AG08396 (cell line): ENCODE data around the gene KIF3C.
"Not testable (repeated sequence)": the region's sequence is repeated elsewhere in the genome, so short reads cannot be mapped to it uniquely, and the experiment has no call there.

ENCODE experiments used
- DNase-seq: peaks from one replicate; pipeline ENCODE4 v3.0.0; 2012; ENCODE audit warnings: low spot score, mixed read lengths

Gene KIF3C

DNA sequence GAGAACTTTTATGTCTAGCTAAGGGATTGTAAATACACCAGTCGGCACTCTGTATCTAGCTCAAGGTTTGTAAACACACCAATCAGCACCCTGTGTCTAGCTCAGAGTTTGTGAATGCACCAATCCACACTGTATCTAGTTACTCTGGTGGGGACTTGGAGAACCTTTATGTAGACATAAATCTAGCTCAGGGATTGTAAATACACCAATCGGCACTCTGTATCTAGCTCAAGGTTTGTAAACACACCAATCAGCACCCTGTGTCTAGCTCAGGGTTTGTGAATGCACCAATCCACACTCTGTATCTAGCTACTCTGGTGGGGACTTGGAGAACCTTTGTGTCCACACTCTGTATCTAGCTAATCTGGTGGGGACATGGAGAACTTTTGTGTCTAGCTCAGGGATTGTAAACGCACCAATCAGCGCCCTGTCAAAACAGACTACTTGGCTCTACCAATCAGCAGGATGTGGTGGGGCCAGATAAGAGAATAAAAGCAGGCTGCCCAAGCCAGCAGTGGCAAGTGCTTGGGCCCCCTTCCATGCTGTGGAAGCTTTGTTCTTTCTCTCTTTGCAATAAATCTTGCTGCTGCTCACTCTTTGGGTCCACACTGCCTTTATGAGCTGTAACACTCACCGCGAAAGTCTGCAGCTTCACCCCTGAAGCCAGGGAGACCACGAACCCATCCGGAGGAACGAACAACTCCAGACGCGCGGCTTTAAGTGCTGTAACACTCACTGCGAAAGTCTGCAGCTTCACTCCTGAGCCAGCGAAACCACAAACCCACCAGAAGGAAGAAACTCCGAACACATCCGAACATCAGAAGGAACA is 66.1 kb downstream of the KIF3C start:
- not testable (repeated sequence) for DNase-seq

DNA sequence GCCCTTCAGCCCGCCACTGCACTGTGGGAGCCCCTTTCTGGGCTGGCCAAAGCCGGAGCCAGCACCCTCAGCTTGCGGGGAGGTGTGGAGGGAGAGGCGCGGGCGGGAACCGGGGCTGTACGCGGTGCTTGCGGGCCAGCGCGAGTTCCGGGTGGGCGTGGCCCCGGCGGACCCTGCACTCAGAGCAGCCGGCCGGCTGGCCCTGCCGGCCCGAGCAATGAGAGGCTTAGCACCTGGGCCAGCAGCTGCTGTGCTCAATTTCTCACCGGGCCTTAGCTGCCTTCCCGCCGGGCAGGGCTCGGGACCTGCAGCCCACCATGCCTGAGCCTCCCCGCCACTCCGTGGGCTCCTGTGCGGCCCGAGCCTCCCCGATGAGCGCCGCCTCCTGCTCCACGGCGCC is 66.9 kb downstream of the KIF3C start:
- not testable (repeated sequence) for DNase-seq

DNA sequence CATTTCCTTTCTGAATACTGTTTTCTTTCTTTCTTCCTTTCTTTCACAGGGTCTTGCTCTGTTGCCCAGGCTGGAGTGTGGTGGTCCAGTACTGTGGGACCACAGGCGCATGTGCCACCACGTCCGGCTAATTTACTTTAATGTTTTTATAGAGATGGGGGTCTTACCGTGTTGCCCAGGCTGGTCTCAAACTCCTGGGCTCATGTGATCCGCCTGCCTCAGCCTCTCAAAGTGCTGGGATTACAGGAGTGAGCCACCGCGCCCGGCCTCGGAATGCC is 68.7 kb downstream of the KIF3C start:
- not testable (repeated sequence) for DNase-seq

DNA sequence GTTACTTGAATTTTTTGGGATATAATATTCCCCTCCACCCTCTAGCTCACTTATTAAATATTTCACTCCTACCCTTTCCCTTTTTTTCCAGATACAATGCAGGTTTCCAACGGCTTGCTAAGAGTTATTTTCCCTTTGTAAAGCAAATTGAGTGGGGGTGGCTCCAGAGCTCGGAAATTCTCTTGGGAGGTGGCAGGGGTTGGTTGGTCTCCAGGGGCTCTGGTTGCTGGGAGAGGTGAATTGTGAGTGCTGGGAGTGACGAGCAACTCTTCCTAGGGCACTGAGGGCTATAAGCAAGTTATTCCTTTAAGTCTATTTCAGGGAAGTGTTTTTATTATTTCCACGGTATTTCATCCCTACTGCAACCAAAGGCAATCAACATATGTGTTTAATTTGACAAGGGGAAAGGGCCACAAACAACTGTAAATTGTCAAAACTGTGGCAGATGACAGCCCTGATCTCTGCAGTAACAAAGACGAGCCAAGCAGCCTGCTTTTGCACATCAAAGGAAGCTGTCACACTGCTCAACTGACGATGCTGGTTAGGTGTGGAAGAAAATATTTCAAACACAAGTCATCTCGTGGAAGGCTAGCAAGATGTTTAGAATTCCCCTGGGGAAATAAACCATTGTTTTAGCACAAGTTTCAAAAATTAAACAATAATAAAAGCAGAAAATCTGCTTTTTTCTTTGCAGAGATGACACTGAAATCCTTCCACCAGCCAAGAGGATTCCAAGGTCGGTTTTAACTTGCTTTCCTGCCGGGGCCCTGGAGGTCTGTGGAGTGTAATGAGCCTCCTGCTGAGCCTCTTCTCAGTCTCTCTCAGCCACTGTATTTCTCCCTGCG is 69.2 kb downstream of the KIF3C start:
- peak; percentile 69 for DNase-seq

DNA sequence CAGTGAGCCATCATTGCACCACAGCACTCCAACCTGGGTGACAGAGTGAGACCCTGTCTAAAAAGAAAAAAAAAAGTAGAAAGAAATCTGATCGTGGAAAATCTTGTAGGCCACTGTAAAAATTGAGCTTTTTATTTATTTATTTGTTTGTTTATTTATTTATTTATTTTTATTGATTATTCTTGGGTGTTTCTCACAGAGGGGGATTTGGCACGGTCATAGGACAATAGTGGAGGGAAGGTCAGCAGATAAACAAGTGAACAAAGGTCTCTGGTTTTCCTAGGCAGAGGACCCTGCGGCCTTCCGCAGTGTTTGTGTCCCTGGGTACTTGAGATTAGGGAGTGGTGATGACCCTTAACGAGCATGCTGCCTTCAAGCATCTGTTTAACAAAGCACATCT is 72.7 kb downstream of the KIF3C start:
- DNase-seq: not testable (repeated sequence)

DNA sequence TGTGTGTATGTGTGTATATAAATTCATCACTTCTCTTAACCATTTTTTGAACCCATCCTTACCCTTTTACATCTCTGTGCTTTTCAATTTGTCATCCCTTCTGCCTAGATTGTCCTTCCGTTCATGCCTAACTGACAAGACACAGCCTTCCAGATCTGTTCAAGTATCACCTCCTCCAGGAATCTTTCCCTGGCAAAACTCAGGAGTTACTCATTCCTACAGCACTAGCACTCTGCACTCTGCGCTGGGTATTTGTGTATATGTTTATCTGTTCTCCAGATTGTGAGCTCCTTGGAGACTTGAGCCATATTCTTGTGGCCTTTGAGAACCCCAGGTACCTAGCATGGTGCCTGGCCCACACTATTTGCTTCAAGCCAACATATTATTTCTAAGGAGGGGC is 77.2 kb downstream of the KIF3C start:
- peak; percentile 36 for DNase-seq

DNA sequence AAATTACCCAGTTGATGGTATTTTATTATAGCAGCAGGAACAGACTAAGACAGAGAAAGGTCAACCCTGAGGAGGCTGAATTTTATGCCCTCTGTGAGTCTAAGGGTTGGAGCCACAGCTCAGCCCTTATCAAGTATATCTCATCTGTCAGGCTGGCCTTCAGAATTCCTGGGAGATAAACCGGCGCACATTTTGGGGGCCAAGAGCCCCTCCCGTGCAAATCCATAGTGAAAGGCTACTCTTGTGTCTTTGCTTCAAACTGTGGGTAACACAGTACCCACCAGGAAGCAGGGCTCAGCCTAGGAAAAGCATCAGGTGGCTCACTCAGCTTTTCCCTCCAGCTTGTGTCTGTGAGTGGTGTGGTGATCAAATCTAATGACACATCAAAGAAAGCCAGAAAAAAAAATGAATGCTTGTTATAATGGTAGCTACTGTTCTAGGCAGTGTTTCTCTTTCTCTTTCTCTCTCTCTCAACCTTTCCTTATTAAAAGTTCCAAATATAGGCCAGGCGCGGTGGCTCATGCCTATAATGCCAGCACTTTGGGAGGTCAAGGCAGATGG is 79.0 kb downstream of the KIF3C start:
- no peak for DNase-seq

DNA sequence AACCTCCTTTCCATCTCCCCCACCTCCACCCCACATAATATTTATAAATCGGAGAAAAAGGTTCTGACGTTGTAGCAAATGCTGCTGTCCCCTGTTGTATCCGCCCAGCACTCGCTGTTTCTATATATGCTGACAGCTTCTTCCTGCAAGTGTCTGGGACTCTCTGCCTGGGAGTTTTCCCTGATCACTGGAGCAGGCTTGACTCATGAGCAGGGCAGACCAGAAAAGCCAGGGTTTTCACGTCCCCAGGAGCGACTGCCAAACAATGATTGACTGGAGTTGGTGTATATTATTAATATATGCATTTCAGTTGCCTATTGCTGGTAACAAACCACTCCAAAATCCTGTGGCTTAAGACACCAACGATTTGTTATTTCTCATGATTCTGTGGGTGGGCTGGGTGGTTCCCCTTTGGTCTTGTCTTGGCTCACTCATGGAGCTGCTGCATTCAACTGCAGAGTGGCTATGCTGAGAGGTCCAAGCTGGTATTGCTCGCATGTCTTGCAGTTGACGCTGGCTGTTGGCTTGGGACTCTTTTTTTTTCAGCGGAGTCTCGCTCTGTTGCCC is 82.8 kb downstream of the KIF3C start:
- no peak for DNase-seq

DNA sequence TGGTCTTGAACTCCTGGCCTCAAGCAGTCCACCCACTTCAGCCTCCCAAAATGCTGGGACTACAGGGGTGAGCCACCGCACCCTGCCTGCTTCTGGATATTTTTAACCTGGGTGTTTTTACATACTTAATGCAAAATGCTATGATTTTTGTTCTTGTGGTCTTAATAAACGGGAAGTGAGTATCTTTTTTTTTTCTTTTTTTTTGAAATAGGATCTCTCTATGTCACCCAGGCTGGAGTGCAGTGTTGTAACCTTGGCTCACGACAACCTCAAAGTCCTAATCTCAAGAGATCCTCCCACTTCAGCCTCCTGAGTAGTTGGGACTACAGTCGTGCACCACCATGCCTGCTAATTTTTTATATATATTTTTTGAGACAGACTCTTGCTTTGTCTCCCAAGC is 84.8 kb downstream of the KIF3C start:
- no peak for DNase-seq

DNA sequence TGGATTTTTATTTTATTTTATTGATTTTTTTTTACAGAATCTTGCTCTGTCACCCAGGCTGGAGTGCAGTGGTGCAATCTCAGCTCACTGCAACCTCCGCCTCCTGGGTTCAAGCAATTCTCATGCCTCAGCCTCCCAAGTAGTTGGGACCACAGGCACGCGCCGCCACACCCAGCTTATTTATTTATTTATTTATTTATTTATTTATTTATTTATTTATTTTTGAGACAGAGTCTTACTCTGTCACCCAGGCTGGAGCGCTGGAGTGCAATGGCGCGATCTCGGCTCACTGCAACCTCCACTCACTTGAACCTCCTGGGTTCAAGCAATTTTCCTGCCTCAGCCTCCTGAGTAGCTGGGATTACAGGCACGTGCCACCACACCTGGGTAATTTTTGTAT is 86.0 kb downstream of the KIF3C start:
- DNase-seq: not testable (repeated sequence)

DNA sequence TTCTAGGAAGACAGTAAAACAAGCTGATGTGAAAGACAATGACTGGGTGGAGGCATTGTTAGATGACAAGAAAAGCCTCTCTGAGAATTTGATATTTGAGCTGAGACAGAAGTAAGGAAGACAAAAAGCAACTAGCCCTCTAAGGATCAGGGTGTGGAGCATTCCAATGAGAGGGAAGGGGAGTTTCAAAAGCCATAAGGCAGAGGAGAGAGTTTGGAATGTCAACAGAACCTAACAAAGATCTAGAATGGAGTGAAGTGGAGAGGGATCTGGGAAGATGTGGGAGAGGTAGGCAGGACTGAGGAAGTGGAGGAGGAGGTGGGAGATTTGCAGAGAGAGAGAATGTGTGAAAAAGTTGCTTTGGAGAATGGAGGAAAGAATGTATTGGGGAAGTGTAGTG is 86.7 kb downstream of the KIF3C start:
- no peak for DNase-seq

DNA sequence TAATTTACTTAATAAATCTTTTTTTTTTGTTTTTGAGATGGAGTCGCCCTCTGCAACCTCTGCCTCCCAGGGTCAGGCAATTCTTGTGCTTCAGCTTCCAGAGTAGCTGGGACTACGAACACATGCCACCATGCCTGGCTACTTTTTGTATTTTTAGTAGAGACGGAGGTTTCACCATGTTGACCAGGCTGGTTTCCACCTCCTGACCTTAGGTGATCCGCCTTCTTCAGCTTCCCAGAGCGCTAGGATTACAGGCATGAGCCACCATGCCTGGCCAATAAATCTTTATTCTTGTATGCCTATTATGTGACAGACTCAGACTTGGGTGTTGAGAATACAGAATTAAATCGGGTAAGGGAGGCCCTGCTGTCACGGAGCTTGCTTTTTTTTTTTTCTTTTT is 87.3 kb downstream of the KIF3C start:
- DNase-seq: no peak

DNA sequence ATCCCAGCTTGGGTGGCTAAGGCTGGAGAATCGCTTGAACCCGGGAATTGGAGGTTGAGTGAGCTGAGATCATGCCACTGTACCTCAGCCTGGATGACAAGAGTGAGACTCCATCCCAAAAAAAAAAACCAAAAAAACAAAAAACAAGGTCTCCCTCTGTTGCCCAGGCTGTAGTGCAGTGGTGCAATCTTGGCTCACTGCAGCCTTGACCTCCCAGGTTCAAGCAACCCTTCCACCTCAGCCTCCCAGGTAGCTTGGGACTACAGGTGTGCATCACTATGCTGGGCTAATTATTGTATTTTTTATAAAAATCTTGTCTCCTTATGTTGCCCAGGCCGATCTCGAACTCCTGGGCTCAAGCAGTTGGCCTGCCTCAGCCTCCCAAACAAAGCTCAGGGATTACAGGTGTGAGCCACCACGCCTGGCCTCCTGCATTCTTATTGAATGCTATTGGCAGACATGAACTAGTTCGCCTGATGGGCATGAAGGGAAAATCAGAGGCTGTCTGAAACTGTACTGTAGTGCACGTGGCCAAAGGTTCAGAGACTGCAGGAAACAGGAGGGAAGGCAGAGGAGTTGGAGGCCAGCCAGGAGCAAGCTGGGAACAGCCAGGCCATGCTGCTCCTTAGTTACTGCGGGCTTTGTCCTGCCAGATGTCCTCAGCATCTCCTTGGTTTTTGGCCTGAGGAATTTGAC is 88.0 kb downstream of the KIF3C start:
- DNase-seq: no peak

DNA sequence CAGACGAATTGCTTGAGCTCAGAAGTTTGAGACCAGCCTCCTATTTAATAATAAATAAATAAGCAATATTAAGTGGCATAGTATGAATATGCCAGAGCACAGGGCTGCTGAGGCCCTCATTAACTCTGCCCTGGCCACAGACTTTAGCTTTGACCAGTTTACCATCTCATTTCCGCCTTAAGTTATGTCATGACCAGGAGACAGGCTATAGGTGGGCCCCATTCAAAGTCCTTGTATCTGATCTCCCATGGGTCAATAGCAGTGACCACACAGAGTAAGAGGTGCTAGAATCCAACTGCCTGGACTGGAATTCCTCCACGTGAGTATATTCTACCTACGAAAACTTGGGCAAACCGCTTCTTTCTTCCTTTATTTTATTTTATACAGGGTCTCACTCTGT is 90.6 kb downstream of the KIF3C start:
- DNase-seq: no peak

DNA sequence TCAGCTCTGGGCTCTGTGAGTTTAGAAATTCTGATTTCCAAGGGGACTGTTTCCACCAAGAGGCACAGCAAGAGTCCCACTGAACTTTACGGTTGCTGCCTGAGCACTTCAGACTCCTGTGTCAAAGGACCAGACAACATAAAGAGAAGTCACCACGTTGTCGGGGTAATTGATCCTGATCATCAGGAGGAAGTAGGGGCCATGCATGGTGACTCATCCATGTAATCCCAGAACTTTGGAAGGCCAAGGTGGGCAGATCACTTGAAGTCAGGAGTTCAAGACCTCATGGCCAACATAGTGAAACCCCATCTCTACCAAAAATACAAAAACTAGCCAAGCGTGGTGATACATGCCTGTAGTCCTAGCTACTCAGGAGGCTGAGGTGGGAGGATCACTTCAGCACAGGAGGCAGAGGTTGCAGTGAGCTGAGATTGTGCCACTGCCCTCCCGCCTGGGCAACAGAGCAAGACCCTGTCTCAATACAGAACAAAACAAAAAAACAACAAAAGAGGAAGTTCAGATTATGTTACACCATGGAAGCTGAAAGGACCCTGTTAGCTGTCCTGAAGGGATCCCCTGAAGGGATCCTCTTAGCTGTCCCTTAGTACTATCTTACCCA is 94.6 kb downstream of the KIF3C start:
- DNase-seq: no peak

DNA sequence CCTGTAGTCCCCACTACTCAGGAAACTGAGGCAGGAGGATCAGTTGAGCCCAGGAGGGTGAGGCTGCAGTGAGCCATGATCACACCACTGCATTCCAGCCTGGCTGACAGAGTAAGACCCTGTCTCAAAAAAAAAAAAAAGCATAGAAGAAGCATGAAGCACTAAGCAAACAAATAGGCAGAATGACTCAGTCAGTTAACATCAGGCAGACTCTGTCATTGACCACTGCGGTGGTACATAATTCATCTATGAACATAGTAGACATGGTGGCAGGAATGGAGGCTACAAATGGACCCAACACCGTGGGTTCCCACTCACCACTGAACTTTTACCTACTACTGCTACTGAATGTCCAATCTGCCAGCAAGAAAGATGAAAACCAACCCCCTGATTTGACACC is 96.4 kb downstream of the KIF3C start:
- DNase-seq: peak; percentile 68

DNA sequence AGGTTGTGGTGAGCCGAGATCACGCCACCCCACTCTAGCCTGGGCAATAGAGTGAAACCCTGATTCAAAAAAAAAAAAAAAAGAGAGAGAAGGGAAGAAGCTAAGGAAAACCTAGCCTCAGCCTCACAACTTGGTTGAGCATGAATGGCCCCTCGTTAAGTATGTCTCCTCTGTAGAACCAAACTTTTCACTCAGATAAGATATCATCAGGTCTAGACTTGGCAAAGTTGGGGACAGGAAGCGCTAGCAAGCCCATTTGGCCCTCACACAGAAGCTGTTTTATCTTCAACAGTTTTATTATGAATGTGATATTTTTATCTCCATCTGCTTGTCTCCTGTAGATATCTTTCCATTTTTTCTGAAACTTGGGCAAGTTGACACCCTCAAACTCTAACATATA is 100.5 kb downstream of the KIF3C start:
- no peak for DNase-seq

DNA sequence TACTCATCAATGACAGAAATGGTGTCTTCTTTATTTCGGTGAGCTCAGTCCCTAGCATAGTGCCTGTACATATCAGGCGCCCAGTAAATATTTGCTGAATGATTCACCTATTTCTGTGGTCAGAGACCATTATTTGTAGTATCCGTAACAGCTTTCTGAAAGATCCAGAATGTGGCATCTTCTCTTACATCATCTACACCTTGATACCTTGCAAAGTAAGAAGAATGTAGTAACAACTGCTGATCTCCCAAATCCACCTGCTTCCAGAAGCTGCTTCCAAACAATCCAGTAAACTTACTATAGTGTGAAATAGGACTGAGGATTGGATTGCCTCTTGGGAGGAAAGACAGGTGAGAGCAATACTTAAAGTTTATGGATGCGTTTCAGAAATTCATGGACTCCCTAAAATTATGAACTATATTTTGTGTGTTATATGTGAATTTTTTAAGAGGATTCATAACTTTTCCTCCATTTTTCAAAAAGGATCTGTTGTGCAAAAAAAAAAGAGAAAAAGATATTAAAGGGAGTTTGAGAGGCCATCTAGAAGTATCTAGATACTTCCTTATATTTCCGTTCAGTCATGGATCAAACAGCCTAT is 103.1 kb downstream of the KIF3C start:
- DNase-seq: peak; percentile 22

DNA sequence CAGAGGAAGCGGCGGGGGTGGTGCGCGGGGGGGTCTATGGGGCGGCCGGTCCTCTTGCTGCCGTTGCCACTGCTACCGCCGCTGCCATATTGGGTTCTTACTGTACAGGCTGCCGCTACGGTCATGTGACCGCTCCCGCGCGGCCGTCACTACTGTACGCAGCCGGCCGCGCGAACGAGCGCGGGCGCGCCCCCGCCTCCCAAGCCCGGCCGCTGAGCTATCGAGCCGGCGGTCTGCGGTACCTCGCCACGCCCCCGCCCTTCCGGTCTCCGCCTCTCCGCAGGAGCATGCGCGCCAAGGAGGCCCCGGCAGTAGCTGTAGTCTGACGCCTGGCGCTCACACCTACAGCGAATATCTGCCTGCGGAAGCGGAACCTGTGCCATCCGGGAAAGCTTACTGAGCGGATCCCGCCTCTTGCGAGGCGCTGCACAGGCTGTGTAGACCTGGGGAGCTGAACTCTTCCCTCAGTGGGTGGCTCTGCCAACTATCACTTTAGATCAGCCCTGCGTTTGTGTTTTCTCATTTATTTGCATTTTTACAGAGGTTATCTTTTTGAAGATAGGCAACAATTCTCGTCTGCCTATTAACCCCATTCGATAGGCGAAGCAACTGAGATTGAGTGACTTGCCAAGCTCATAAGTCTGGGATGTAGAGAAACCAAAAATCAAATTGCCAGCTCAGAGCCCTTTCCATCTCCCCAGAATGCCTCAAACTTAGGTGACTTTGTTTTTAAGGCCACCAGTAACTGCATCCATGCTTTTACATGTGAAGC is 103.8 kb downstream of the KIF3C start, which contains the start of gene ASXL2:
TSS of gene ASXL2 (minus strand) at position 127 of the 772 bp plus-strand sequence. CDS start 265 bp downstream, outside the sequence.
- DNase-seq: peak; percentile 97
